Heart left ventricle (tissue), 13 donors: ENCODE data around the gene PNCK.

Experiments used
- POLR2A ChIP-seq, 2 donors: fragments of 450-650 bp; IDR thresholded peaks; one replicate each; pipeline ENCODE4 v1.6.1; 2017; ENCODE audit warnings: antibody characterized with exemption in 2 of 2, mild to moderate bottlenecking in 2 of 2, moderate library complexity in 2 of 2
- TF ChIP-seq, protein P1 (sequence below), 12 donors: fragments of 200-600 bp; sonication (generic) in 4 of 12; IDR thresholded peaks; one replicate each; pipeline versions ENCODE4 v1.5.0 to v1.8.0; 2018 to 2022; ENCODE audit warnings: antibody characterized with exemption in 12 of 12, mild to moderate bottlenecking in 5 of 12
- donor health status: ischemic (EF 13 %, LVEDD 7.1; RV severe dilation, severe dysfunction).
- donor health status: DM: no; HTN: yes; CAD: no.
- donor health status: DM: no; HTN: no; CAD: no.
- donor health status: ischemic (EF 25% LVEDD 6.9; RV normal size, moderate dysfunction).
- donor health status: ischemic (EF 25% LVEDD 5.7; RV mildly dilated, moderate dysfunction).
- donor health status: ischemic (EF 35%, LVEDD 5.7; RV mildly dilated, moderate dysfunction).
- donor health status: nonischemic (EF 11% LVEDD 7.7; RV severe dilation, severe dysfunction).
- donor health status: DM: yes; HTN: yes; CAD: no.
- donor health status: PGD.
- donor health status: ischemic (EF 29% LVEDD 5.4; RV normal size, mild dysfunction).
- donor health status: nonischemic (EF 23%, LVEDD 6.1; RV moderate dilation, normal function).

DNA sequence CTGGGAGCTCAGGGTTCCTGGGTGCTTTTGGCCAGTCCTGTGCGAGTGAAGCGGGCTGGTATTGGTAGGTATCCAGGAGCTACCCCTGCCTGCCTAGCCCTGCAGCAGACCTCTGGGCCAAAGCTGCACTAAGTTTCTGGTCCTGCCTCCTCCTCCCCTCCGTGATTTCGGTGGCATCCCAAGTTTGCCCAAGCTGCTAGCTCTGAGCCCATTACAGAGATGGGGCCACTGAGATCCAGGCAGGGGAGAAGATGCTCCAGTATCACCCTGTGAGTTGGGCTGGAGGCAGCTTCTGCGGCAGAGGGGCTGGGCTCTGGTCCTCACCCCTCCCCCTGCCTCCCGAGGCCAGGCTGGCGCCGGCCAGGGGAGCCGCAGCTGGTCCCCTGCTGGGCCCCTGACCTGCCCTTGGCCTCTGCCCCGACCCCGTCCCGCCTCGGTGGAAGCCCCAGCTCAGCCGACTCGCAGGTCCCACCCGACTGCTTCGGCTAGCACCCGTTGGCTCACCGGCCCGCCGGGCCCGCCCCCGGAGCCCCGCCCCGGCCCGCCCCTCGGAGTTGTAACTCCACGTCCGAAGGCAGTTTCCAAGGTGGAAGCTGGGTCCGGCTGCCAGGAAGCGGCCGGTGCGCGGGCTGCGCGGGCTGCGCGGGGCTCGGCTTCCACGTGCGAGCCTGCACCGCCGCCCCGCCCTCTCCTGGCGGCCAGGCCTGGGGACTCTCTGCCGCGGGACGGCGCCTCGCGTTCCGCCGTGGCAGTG is 26.8 kb downstream of the PNCK start, which contains the start of gene DUSP9:
- TF ChIP-seq, protein P1, sequence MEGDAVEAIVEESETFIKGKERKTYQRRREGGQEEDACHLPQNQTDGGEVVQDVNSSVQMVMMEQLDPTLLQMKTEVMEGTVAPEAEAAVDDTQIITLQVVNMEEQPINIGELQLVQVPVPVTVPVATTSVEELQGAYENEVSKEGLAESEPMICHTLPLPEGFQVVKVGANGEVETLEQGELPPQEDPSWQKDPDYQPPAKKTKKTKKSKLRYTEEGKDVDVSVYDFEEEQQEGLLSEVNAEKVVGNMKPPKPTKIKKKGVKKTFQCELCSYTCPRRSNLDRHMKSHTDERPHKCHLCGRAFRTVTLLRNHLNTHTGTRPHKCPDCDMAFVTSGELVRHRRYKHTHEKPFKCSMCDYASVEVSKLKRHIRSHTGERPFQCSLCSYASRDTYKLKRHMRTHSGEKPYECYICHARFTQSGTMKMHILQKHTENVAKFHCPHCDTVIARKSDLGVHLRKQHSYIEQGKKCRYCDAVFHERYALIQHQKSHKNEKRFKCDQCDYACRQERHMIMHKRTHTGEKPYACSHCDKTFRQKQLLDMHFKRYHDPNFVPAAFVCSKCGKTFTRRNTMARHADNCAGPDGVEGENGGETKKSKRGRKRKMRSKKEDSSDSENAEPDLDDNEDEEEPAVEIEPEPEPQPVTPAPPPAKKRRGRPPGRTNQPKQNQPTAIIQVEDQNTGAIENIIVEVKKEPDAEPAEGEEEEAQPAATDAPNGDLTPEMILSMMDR (IDR thresholded peaks at IDR 0.05): no peak
- no peak for TF ChIP-seq POLR2A (IDR thresholded peaks at IDR 0.05)
